GM19438 (cell line): ENCODE results near the gene SLC8A1.
"Not testable (repeated sequence)": the region's sequence is repeated elsewhere in the genome, so short reads cannot be mapped to it uniquely, and the experiment has no call there.

Experiments
- ATAC-seq: cut with Tn5 transposase; IDR thresholded peaks from one replicate; pipeline ENCODE4 v1.9.1; 2021; ENCODE audit warnings: low read depth; ENCODE audit not compliant: unreplicated experiment

The SLC8A1 gene

DNA sequence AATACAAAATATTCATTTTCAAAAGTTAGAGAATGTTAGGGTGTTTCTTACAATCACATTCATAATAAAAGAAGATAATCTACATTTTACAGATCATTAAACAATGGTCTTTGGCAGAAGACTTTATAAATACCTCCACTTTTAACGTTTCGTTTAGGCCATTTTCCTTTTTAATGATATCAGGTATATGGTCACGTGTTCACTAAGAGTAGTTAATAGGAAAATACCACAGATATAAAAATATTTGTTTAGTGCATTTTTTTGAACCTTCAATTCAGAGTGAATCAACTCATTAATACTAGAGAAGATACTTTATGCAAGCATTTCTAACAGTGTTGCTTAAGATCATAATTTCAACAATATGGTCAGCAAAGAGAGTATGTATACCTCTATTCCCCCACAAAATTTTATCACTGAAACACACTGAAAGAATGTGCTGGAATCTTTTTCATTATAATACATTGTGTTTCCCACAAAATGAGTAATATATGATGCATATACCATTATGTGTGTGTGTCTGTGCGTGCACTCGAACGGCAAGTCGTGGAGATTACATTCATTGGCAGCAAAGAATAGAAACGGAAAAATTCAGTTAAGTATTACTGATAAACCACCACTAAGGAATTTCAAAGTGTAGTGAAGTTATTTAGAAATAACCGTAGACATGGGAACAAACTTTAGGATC lies 353.0 kb downstream of the SLC8A1 start:
- ATAC-seq, result no peak

GRCh38 chr2:40097691-40098385 lies 354.1 kb downstream of the SLC8A1 start:
- no peak for ATAC-seq

DNA sequence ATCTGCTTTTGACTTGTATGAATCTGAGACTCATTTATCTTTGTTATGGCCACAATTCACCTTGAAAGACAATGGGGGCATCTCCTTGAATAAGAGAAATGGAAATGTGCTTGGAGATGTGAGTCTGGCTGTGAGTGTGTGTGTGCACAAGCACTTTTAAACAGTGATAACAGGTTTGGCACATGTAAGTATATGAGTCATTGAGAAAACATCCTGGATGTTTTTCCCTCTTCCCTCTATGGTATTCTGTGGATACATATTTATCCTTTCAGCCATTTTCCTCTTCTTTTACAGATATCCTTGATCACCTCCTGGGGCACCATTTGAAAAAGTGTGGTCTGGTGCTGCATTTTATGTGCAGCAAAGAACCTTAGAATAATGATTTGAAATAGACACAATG lies 355.5 kb downstream of the SLC8A1 start:
- no peak for ATAC-seq

- no peak for ATAC-seq
Observed at GRCh38 chr2:40095000-40095399, 356.9 kb downstream of the SLC8A1 start.

DNA sequence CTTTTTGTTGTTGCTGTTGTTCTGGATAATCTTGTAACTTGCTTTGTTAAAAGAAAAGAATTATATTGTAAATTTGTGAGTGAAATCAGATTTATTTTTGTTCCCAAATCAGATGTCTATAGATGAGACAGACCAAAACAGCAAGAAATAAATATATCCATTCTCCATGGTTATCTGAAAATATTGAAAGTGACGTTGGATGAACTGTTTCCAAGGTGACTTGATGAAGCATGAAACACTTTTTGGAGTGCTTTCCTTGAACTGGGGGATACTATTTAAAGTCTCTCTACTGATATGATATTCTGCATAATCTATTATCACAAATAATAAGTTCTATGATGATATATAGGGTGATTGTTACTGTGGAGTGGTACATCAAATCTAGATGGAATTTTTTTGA lies 357.4 kb downstream of the SLC8A1 start:
- ATAC-seq, result no peak

DNA sequence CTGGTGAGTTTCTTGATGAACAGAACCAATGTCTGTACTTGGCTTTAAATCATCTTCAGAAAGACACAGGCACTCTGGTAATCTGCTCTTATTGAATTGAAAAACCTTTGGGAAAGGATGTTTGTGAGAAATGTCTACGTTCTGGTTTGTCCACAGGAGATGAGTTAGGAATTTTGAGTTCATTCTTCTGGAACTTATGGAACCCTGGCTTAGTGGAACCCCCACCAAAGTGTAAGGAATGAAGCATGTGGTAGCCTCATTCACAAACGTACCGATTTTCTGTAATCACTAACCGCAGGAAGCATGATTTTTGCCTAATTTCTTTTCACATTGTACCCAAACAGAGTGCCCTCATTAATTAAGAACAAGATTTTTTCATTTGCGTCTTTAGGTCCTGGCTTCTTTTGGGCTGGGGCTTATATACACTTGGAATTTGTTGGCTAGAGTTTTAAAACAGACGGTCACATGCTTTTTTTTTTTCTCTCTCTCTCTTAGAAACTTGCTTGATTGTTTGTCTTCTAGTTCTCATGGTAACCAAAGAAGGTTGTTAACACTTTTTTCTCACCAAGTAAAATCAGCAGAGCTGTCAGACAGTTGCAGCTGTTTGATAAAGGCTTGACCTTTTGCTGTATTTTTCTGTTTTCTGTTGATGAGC lies 358.7 kb downstream of the SLC8A1 start:
- ATAC-seq, result no peak

DNA sequence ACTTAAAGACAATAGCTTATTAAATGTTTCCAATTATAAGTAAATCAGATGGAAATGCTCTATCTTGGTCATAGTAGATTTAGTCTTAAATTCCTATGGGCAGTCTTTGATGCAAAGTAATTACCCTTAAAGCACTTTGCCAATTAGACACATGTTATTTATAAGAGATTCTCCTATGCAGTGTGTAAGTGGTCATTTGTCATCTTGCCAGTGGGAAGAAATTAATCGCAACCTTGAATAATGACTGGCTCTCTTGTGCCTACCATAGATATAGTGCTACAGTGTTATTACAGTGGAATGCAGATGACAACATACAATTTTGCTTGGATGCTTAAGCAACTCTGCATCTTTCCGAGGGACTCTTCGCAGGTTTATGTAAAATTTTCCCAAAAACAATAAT lies 361.8 kb downstream of the SLC8A1 start:
- no peak for ATAC-seq

GRCh38 chr2:40087927-40088326 lies 364.0 kb downstream of the SLC8A1 start:
- no peak for ATAC-seq

DNA sequence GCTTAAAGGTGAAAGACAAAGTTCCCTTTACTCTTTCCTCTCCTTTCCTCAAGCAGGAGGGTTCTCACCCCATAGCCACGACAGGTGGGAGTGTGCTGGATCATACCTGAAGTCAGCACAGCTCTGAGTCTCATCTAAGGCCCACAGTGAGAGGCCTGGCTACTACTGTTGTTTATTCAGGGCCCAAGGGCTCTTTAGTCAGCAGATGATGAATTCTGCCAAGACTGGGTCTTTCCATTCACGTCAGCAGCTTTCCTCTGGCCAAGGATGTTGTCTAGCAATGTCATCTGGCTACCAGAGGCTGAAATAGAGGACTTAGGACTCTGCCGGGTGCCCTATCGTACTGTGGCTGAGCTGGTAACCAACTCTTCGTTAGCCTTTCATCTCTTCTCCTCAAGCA lies 364.5 kb downstream of the SLC8A1 start:
- ATAC-seq, result no peak

- ATAC-seq, result no peak
Observed at GRCh38 chr2:40085786-40086185, 366.1 kb downstream of the SLC8A1 start.

GRCh38 chr2:40073336-40073735 lies 378.6 kb downstream of the SLC8A1 start:
- ATAC-seq, result not testable (repeated sequence)

GRCh38 chr2:40072442-40073232 lies 379.3 kb downstream of the SLC8A1 start:
- ATAC-seq, result no peak

DNA sequence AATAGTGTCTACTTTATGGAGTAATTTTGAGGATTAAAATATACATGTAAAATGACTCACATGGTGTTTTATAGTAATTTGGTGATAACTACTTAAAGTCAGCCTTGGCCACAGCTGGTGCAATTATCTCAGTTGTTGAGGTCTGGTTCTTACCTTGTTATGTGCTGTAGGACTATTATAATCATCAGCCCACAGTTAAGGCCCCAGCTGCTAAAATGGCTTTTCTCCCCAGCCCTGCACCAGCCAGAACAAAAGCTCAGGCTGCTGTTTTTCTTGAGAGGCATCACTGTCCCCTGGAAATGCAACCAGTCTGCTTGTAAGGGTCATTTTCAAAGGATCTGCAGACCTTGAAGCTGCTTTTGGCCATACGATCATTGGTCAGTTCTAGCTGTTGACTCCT lies 389.5 kb downstream of the SLC8A1 start:
- ATAC-seq, result no peak

DNA sequence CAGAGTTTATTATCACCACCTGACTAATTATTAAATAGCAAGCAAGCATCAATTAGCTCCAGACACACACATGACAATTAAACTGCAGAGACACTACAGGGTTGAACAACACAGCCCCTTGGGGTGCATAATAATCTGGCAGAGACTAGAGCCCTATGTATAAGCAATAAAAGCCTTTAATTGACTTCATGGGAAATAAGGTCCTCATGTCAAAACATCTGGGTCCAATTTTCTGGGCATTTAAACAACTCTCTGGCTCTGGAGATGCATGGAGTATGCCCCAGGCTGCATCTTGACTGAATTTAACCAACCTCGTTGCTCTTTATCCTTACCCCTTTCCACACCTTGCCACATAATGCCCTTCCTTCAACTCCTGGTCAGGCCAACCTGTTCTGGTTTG lies 402.1 kb downstream of the SLC8A1 start:
- ATAC-seq, result no peak

GRCh38 chr2:40048506-40048905 lies 403.4 kb downstream of the SLC8A1 start:
- ATAC-seq, result no peak

DNA sequence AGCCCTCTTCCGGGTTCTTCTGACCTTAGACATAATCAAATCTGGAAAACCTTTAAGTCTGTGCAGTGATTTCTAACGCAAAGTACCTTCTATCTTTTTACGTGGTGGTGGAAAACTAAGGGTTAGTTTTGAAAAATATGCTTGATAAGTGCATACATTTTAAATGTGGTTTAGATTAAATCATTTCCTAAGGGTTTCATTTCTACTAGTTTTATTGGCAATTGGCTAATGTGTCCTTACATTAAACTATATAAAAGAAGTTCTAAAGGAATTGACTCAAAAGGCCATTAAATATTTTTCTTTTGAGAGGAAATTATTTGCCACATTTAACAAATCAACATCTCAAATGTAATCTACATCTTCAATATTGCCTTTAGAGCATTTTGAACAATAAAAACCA lies 404.5 kb downstream of the SLC8A1 start:
- no peak for ATAC-seq
